ENCODE data around the gene ASPHD2.

Gene ASPHD2

DNA sequence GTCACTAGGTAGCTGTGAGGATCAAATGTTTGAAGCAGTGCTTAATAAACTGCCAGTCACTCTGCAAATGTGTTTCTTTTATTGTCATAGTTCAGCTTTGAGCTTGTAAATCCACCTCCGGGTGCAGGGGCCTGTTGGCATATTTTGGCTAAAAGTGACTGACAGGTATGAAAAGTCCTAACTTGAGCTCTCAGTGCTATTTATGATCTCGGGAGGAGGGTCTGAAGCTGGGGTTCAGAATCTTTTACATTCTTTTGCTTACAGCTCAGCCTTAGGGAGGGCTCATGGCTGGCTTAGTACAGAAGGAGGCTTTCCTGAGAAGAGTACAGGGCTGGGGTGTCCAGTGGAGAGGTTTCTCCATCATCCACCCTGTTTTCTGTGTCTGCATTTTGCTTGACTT is 1.5 kb downstream of the ASPHD2 start:
- DNase-seq (ENCODE audit: low read depth): no peak
- TF ChIP-seq CTCF (conservative IDR thresholded peaks at IDR 0.05; ENCODE audit: control insufficient read depth, insufficient read depth, low read depth, low read length): no peak
- no peak overlapping the region for H3K4me3 ChIP-seq (ENCODE audit: control insufficient read depth, low read depth, low read length)

DNA sequence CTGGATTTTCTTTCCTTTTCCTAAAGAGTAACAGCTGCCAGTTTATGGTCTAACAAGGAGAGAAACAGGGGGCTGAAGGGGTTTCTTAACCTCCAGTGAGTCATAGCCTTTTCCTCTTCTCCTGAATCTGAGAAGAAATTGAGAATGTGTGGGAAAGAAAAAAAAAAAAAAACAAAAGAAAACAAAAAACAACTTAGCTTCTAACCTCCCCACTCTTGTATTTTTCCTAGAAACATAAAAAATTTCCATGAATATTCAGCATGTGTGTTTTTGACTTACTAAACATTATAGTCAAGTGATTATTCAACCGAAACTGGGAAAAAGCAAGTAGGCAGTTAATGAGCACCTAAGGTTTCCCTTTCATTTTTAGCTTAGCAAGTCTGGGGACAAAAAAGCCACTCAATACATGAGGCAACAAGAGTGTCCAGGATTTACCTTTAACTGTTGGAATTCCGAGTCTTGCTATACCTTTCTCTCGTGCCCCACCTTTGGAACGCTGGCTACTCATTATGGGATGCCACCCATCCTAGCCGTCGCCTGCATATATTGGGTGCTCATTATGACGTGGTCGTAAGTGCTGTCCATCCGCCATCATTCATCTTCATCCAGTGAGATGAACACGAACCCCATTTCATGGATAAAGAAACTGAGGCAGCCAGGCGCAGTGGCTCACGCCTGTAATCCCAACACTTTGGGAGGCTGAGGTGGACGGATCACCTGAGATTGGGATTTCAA is 2.4 kb downstream of the ASPHD2 start:
- peak; percentile 7 for DNase-seq (ENCODE audit: low read depth)
- no peak overlapping the region for H3K4me3 ChIP-seq (ENCODE audit: control insufficient read depth, low read depth, low read length)
- no peak for TF ChIP-seq CTCF (conservative IDR thresholded peaks at IDR 0.05; ENCODE audit: control insufficient read depth, insufficient read depth, low read depth, low read length)

DNA sequence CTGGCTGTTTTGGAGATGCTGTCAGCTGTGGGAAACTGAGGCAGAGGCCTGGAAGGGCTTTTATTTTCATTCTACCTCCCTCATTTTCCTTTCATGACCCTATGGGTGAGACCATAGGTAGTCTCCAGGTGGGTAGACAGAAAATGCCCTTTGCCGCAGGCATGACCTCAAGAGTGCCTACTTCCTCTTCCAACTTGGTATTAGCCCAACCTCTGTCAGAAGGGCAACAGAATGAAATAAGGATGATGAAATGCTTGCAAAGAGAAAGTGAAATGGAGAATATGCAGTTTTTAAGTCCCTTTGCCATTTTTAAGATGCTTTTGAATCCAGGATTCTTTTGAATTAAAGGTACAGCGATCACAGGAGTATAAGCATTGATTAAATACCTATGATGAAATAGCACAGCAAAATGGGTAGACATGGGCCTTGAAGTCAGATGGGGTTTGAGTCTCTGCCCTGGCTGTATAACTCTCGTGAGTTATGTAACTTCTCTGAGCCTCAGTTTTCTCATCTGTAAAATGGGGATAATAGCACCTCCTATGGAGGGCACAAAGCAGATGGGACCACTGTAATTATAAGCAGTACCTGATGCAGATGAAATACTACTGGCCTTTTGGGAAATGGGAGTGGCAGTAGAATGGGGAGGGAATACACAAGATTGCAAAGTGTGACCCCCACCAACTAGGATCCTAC is 3.7 kb downstream of the ASPHD2 start:
- DNase-seq (ENCODE audit: low read depth): no peak
- no peak overlapping the region for H3K4me3 ChIP-seq (ENCODE audit: control insufficient read depth, low read depth, low read length)
- TF ChIP-seq CTCF (conservative IDR thresholded peaks at IDR 0.05; ENCODE audit: control insufficient read depth, insufficient read depth, low read depth, low read length): no peak

DNA sequence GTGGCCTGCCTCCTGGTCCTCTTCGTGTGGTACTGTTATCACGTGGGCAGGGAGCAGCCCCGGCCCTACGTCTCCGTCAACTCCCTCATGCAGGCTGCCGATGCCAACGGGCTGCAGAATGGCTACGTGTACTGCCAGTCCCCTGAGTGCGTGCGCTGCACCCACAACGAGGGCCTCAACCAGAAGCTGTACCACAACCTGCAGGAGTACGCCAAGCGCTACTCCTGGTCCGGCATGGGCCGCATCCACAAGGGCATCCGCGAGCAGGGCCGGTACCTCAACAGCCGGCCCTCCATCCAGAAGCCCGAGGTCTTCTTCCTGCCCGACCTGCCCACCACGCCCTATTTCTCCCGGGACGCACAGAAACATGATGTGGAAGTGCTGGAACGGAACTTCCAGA is 4.7 kb downstream of the ASPHD2 start:
- DNase-seq (ENCODE audit: low read depth): no peak
- H3K4me3 ChIP-seq (ENCODE audit: control insufficient read depth, low read depth, low read length): no peak overlapping the region
- TF ChIP-seq CTCF (conservative IDR thresholded peaks at IDR 0.05; ENCODE audit: control insufficient read depth, insufficient read depth, low read depth, low read length): no peak

GRCh38 chr22:26435327-26436093 is 6.5 kb downstream of the ASPHD2 start:
- no peak for DNase-seq (ENCODE audit: low read depth)
- TF ChIP-seq CTCF (conservative IDR thresholded peaks at IDR 0.05; ENCODE audit: control insufficient read depth, insufficient read depth, low read depth, low read length): no peak
- no peak overlapping the region for H3K4me3 ChIP-seq (ENCODE audit: control insufficient read depth, low read depth, low read length)

- no peak overlapping the region for H3K4me3 ChIP-seq (ENCODE audit: control insufficient read depth, low read depth, low read length)
- no peak for DNase-seq (ENCODE audit: low read depth)
- no peak for TF ChIP-seq CTCF (conservative IDR thresholded peaks at IDR 0.05; ENCODE audit: control insufficient read depth, insufficient read depth, low read depth, low read length)
Measured at GRCh38 chr22:26436903-26437515, 7.9 kb downstream of the ASPHD2 start.
